SK-N-MC (cell line): ENCODE results near the gene FBLN1.

Source experiments
- DNase-seq: peaks from one replicate; pipeline ENCODE4 v3.0.0-alpha.2; 2011; ENCODE audit warnings: low read depth, low spot score
- H3K27ac ChIP-seq: fragments of 200-600 bp; sonication (generic); 2 replicates; pipeline ENCODE4 v1.5.1; 2016; ENCODE audit warnings: mixed run types
- H3K36me3 ChIP-seq: fragments of 200-600 bp; sonication (generic); 2 replicates; pipeline ENCODE4 v1.6.1; 2017; ENCODE audit warnings: antibody characterized with exemption, low read length, mixed read lengths; ENCODE audit not compliant: insufficient read depth
- H3K4me3 ChIP-seq: fragments of 200-600 bp; sonication (generic); 2 replicates; pipeline ENCODE4 v1.5.1; 2016
- H3K9ac ChIP-seq: fragments of 200-600 bp; sonication (generic); 2 replicates; pipeline ENCODE4 v1.8.0; 2017; ENCODE audit warnings: mixed run types, mixed read lengths; ENCODE audit not compliant: insufficient read length
- H3K9me3 ChIP-seq: fragments of 200-600 bp; sonication (generic); 2 replicates; pipeline ENCODE4 v1.6.1; 2017; ENCODE audit warnings: low read depth, mild to moderate bottlenecking, antibody characterized with exemption, low read length, moderate library complexity, mixed read lengths
- EZH2 ChIP-seq: fragments of 200-600 bp; sonication (generic); IDR thresholded peaks from one replicate; pipeline ENCODE4 v1.6.1; 2017; ENCODE audit warnings: antibody characterized with exemption
- FOXP2 ChIP-seq: optimal IDR thresholded peaks from 2 replicates; pipeline ENCODE3; 2011; ENCODE audit warnings: mild to moderate bottlenecking, moderate library complexity; ENCODE audit not compliant: insufficient read depth; ENCODE audit errors: extremely low read length, control extremely low read depth
- POLR2AphosphoS5 ChIP-seq: IDR thresholded peaks from 2 replicates; pipeline ENCODE4 v1.6.1; 2012; ENCODE audit warnings: mild to moderate bottlenecking, low read depth, low read length, borderline replicate concordance

The FBLN1 gene

GRCh38 chr22:45516923-45517675, 14.4 kb downstream of the FBLN1 start:
- no peak overlapping the region for H3K4me3 ChIP-seq
- DNase-seq = no peak
- no peaks in the 10 kb centered on the region for H3K9me3 ChIP-seq
- H3K36me3 ChIP-seq = peaks cover 15% of the 10 kb centered on the region; the same call in 1 of the 2 replicates
- TF ChIP-seq POLR2AphosphoS5 (no peak), EZH2 (no peak), FOXP2 (no peak)
- no peak overlapping the region for H3K27ac ChIP-seq
- no peak overlapping the region for H3K9ac ChIP-seq

GRCh38 chr22:45518136-45518535, 15.5 kb downstream of the FBLN1 start:
- DNase-seq = no peak
- Histone ChIP-seq H3K4me3 (no peak overlapping the region), H3K36me3 (peaks cover 22% of the 10 kb centered on the region; the same call in 1 of the 2 replicates), H3K27ac (no peak overlapping the region), H3K9ac (no peak overlapping the region), H3K9me3 (no peaks in the 10 kb centered on the region)
- TF ChIP-seq POLR2AphosphoS5 = no peak
- TF ChIP-seq EZH2 = no peak
- TF ChIP-seq FOXP2 = no peak

GRCh38 chr22:45518580-45518991, 15.9 kb downstream of the FBLN1 start:
- no peak for TF ChIP-seq FOXP2
- peaks cover 22% of the 10 kb centered on the region; the same call in 1 of the 2 replicates for H3K36me3 ChIP-seq
- DNase-seq = no peak
- H3K9ac ChIP-seq = no peak overlapping the region
- H3K9me3 ChIP-seq = no peaks in the 10 kb centered on the region
- H3K4me3 ChIP-seq = no peak overlapping the region
- no peak overlapping the region for H3K27ac ChIP-seq

GRCh38 chr22:45521178-45521577, 18.5 kb downstream of the FBLN1 start:
- Histone ChIP-seq H3K36me3 (peaks cover 28% of the 10 kb centered on the region; the same call in 1 of the 2 replicates), H3K4me3 (no peak overlapping the region), H3K27ac (no peak overlapping the region), H3K9ac (no peak overlapping the region), H3K9me3 (no peaks in the 10 kb centered on the region)
- DNase-seq = no peak
- no peak for TF ChIP-seq POLR2AphosphoS5

- no peaks in the 10 kb centered on the region for H3K9me3 ChIP-seq
- H3K36me3 ChIP-seq = peaks cover 29% of the 10 kb centered on the region; the same call in 1 of the 2 replicates
- no peak for DNase-seq
- H3K4me3 ChIP-seq = no peak overlapping the region
- H3K9ac ChIP-seq = no peak overlapping the region
- TF ChIP-seq EZH2 (no peak), FOXP2 (no peak), POLR2AphosphoS5 (no peak)
- H3K27ac ChIP-seq = no peak overlapping the region
Observed at GRCh38 chr22:45522462-45522861, 19.8 kb downstream of the FBLN1 start.

GRCh38 chr22:45524157-45524556, 21.5 kb downstream of the FBLN1 start:
- TF ChIP-seq EZH2 (no peak), FOXP2 (no peak), POLR2AphosphoS5 (no peak)
- no peak for DNase-seq
- Histone ChIP-seq H3K36me3 (peaks cover 28% of the 10 kb centered on the region; the same call in 1 of the 2 replicates), H3K9ac (no peak overlapping the region), H3K4me3 (no peak overlapping the region), H3K9me3 (no peaks in the 10 kb centered on the region), H3K27ac (no peak overlapping the region)

GRCh38 chr22:45524966-45525365, 22.3 kb downstream of the FBLN1 start:
- Histone ChIP-seq H3K9me3 (no peaks in the 10 kb centered on the region), H3K9ac (no peak overlapping the region), H3K27ac (no peak overlapping the region), H3K36me3 (peaks cover 29% of the 10 kb centered on the region; the same call in 1 of the 2 replicates), H3K4me3 (no peak overlapping the region)
- TF ChIP-seq EZH2 (no peak), POLR2AphosphoS5 (no peak), FOXP2 (no peak)
- no peak for DNase-seq

GRCh38 chr22:45525480-45525879, 22.8 kb downstream of the FBLN1 start:
- no peak for TF ChIP-seq POLR2AphosphoS5
- no peak for TF ChIP-seq EZH2
- no peak for TF ChIP-seq FOXP2
- peaks cover 26% of the 10 kb centered on the region; the same call in 1 of the 2 replicates for H3K36me3 ChIP-seq
- H3K4me3 ChIP-seq = no peak overlapping the region

GRCh38 chr22:45526281-45526680, 23.6 kb downstream of the FBLN1 start:
- Histone ChIP-seq H3K9ac (no peak overlapping the region), H3K36me3 (peaks cover 24% of the 10 kb centered on the region; the same call in 1 of the 2 replicates), H3K27ac (no peak overlapping the region), H3K4me3 (no peak overlapping the region), H3K9me3 (no peaks in the 10 kb centered on the region)
- TF ChIP-seq EZH2 = no peak
- DNase-seq = no peak

More at GRCh38 chr22:45525480-45525879, 22.8 kb downstream of the FBLN1 start:
- H3K9me3 ChIP-seq = no peaks in the 10 kb centered on the region
- H3K9ac ChIP-seq = no peak overlapping the region
- no peak overlapping the region for H3K27ac ChIP-seq
- no peak for DNase-seq
